Large intestine (tissue), 3 donors: ENCODE measurements around the gene ADNP2. TPM values are rescaled to one million over a fixed set of nuclear protein-coding genes. Genes with fewer than 3 reads are reported as not detected.

Experiments
- DNase-seq, 2 donors: peaks; one replicate each; pipeline versions ENCODE4 v3.0.0 to v3.0.0-alpha.2; 2013
- H3K27ac ChIP-seq: one replicate; pipeline ENCODE4 v1.5.1; 2013; ENCODE audit warnings: low read length
- H3K27me3 ChIP-seq: 2 replicates; pipeline ENCODE4 v1.6.1; 2013; ENCODE audit warnings: low read length; ENCODE audit not compliant: control insufficient read depth, insufficient read depth
- H3K36me3 ChIP-seq: 2 replicates; pipeline ENCODE4 v1.6.1; 2013; ENCODE audit warnings: low read length; ENCODE audit not compliant: control insufficient read depth, insufficient read depth
- H3K4me1 ChIP-seq: one replicate; pipeline ENCODE4 v1.6.1; 2013; ENCODE audit warnings: low read length; ENCODE audit not compliant: control insufficient read depth, insufficient read depth
- H3K4me3 ChIP-seq: one replicate; pipeline ENCODE4 v1.5.1; 2013; ENCODE audit warnings: low read length
- H3K9me3 ChIP-seq: one replicate; pipeline ENCODE4 v1.6.1; 2013; ENCODE audit warnings: mild to moderate bottlenecking, low read depth, low read length, moderate library complexity; ENCODE audit not compliant: control insufficient read depth
- WGBS: methylation state at CpG from one replicate; pipeline ENCODE4 v1.1.5; 2013; ENCODE audit warnings: low lambda C conversion rate; ENCODE audit not compliant: insufficient coverage; 5-methylcytosine and 5-hydroxymethylcytosine counted together
- polyA plus RNA-seq: library from polyadenylated mRNA; unstranded; fragments of 120-200 nt; gene quantifications from one replicate; pipeline ENCODE4 v1.2.1, GENCODE V29; 2013

The ADNP2 gene
- polyA plus RNA-seq, 1 donor = 15.6 TPM

- Histone ChIP-seq H3K4me1 (no peaks in the 10 kb centered on the region), H3K27me3 (no peaks in the 10 kb centered on the region), H3K27ac (no peak overlapping the region), H3K36me3 (peaks cover 39% of the 10 kb centered on the region), H3K9me3 (no peaks in the 10 kb centered on the region), H3K4me3 (no peak overlapping the region)
- no peak for DNase-seq
- no CpG with 5 or more reads among the region's 5 CpGs for WGBS
Measured at GRCh38 chr18:80140455-80140985, 31.5 kb downstream of the ADNP2 start.

- H3K4me1 ChIP-seq = peaks cover 3% of the 10 kb centered on the region
- no CpG with 5 or more reads among the region's 2 CpGs for WGBS
- no peak overlapping the region for H3K4me3 ChIP-seq
Measured at GRCh38 chr18:80143881-80144280, 34.8 kb downstream of the ADNP2 start.

GRCh38 chr18:80145196-80145804, 36.2 kb downstream of the ADNP2 start:
- Histone ChIP-seq H3K27me3 (no peaks in the 10 kb centered on the region), H3K36me3 (peaks cover 4% of the 10 kb centered on the region), H3K9me3 (no peaks in the 10 kb centered on the region), H3K4me1 (peaks cover 8% of the 10 kb centered on the region), H3K27ac (no peak overlapping the region), H3K4me3 (no peak overlapping the region)
- DNase-seq = peak; percentile 60 to 78
- WGBS = no CpG with 5 or more reads among the region's 5 CpGs

More at GRCh38 chr18:80143881-80144280, 34.8 kb downstream of the ADNP2 start:
- Histone ChIP-seq H3K27ac (no peak overlapping the region), H3K36me3 (peaks cover 9% of the 10 kb centered on the region), H3K9me3 (no peaks in the 10 kb centered on the region), H3K27me3 (no peaks in the 10 kb centered on the region)
- no peak for DNase-seq

GRCh38 chr18:80147037-80147417, 38.0 kb downstream of the ADNP2 start:
- peak overlapping the region; percentile 51 for H3K4me3 ChIP-seq
- peaks cover 8% of the 10 kb centered on the region for H3K4me1 ChIP-seq
- WGBS = no CpG with 5 or more reads among the region's 12 CpGs
- no peaks in the 10 kb centered on the region for H3K36me3 ChIP-seq
- no peak for DNase-seq
- H3K27ac ChIP-seq = no peak overlapping the region
- H3K27me3 ChIP-seq = no peaks in the 10 kb centered on the region
- H3K9me3 ChIP-seq = no peaks in the 10 kb centered on the region

GRCh38 chr18:80147418-80148325, 38.6 kb downstream of the ADNP2 start:
- H3K27me3 ChIP-seq = no peaks in the 10 kb centered on the region
- no peaks in the 10 kb centered on the region for H3K9me3 ChIP-seq
- DNase-seq = peak; percentile 74 to 82
- no peaks in the 10 kb centered on the region for H3K36me3 ChIP-seq
- peak overlapping the region; percentile 51 for H3K4me3 ChIP-seq
- H3K4me1 ChIP-seq = peaks cover 8% of the 10 kb centered on the region
- peak overlapping the region; percentile 57 for H3K27ac ChIP-seq
- WGBS = 80% methylated on average over 2 of the region's 52 CpGs

- WGBS = 83% methylated on average over 1 of the region's 34 CpGs
- DNase-seq = no peak
Measured at GRCh38 chr18:80148326-80149199, 39.5 kb downstream of the ADNP2 start.

DNA sequence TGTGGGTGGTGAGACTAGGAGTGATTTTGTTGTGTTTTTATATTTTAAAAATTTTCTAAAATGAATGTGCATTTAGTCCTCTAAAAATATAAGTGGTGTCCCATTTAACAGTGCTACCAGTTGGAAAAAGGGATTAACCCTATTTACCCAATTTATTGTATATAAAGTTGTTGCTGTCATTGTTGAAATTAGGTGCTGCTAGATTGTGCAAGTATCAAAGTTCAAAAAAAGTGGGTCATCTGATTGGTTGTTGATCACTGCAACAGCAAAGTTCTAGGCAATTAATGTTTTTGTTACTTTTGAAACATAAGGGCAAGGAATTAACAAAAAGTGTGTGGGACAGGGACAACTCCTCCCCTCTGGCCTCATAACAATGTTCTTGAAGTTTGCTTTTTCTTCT, 40.6 kb downstream of the ADNP2 start:
- H3K4me3 ChIP-seq = no peak overlapping the region
- no peaks in the 10 kb centered on the region for H3K36me3 ChIP-seq
- no peaks in the 10 kb centered on the region for H3K9me3 ChIP-seq
- H3K27me3 ChIP-seq = no peaks in the 10 kb centered on the region
- DNase-seq = peak in 1 of 2 donors; percentile 36
- peaks cover 8% of the 10 kb centered on the region for H3K4me1 ChIP-seq
- no peak overlapping the region for H3K27ac ChIP-seq

More at GRCh38 chr18:80148326-80149199, 39.5 kb downstream of the ADNP2 start:
- Histone ChIP-seq H3K4me3 (peak overlapping the region; percentile 51), H3K27ac (peak overlapping the region; percentile 57), H3K9me3 (no peaks in the 10 kb centered on the region), H3K4me1 (peaks cover 8% of the 10 kb centered on the region), H3K27me3 (no peaks in the 10 kb centered on the region), H3K36me3 (no peaks in the 10 kb centered on the region)

GRCh38 chr18:80154293-80154692, 45.2 kb downstream of the ADNP2 start:
- Histone ChIP-seq H3K27ac (no peak overlapping the region), H3K27me3 (no peaks in the 10 kb centered on the region), H3K9me3 (no peaks in the 10 kb centered on the region), H3K4me3 (no peak overlapping the region), H3K4me1 (peaks cover 1% of the 10 kb centered on the region), H3K36me3 (no peaks in the 10 kb centered on the region)
- WGBS = no CpG with 5 or more reads among the region's 6 CpGs
- no peak for DNase-seq

DNA sequence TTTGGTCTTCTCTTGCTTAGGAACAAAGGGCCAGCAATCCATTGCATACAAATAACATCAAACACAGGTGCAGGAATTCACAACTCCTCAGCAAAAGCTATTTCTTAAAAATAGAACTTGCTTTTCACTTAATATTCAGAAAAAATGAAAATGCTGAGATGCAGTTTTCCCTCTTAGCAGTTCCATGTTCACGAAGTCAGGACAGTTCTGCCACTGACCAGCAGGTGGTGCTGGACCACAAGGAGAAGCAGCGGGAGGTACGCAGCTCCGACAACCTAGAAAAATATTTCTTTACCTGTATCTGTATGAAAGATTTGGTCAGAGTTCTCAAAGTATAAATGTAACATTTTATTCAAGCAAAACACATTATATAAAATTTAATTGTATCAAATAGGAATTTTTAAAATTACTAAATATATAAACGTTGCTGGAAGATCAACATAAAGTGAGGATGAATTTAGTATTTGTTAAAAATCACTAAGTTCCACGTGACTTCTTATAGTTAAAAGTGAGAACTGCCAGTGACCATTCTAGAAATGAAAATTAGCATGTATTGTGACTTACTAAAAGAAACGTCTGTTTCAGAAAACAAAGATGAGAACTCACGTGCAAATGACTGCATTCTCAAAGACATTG, 48.8 kb downstream of the ADNP2 start:
- peaks cover 1% of the 10 kb centered on the region for H3K36me3 ChIP-seq
- H3K27me3 ChIP-seq = no peaks in the 10 kb centered on the region
- no peaks in the 10 kb centered on the region for H3K4me1 ChIP-seq
- WGBS = 100% methylated on average over 1 of the region's 8 CpGs
- H3K27ac ChIP-seq = no peak overlapping the region
- H3K4me3 ChIP-seq = no peak overlapping the region
- H3K9me3 ChIP-seq = peaks cover 4% of the 10 kb centered on the region
- DNase-seq = peak; percentile 42 to 66
